H7 (cell line): ENCODE data around the gene CCDC51. TPM values are rescaled to one million over a fixed set of nuclear protein-coding genes. Genes with fewer than 3 reads are reported as not detected.

ENCODE experiments used
- DNase-seq: peaks from one replicate; pipeline ENCODE4 v3.0.0; 2012
- H3K27me3 ChIP-seq: 2 replicates; pipeline ENCODE4 v1.6.0; 2011; ENCODE audit warnings: mild to moderate bottlenecking, low read length; ENCODE audit not compliant: control insufficient read depth, insufficient read depth
- H3K36me3 ChIP-seq: replicated peaks from 2 replicates; pipeline ENCODE4 v1.5.1; 2011; ENCODE audit warnings: low read length; ENCODE audit not compliant: control insufficient read depth, insufficient read depth
- H3K4me3 ChIP-seq: 2 replicates; pipeline ENCODE4 v1.5.1; 2011; ENCODE audit warnings: low read depth, mild to moderate bottlenecking, control low read depth, low read length, moderate library complexity; ENCODE audit not compliant: insufficient read depth
- total RNA-seq: library from RNA; depleted of rRNA; stranded (reverse); fragments of >200 nt; shearing (Covaris generic); gene quantifications from 2 replicates; pipeline ENCODE4 v1.2.3, GENCODE V29; 2014

The CCDC51 gene
- total RNA-seq, 1 experiment from 2014 or later, result 51.4 TPM

DNA sequence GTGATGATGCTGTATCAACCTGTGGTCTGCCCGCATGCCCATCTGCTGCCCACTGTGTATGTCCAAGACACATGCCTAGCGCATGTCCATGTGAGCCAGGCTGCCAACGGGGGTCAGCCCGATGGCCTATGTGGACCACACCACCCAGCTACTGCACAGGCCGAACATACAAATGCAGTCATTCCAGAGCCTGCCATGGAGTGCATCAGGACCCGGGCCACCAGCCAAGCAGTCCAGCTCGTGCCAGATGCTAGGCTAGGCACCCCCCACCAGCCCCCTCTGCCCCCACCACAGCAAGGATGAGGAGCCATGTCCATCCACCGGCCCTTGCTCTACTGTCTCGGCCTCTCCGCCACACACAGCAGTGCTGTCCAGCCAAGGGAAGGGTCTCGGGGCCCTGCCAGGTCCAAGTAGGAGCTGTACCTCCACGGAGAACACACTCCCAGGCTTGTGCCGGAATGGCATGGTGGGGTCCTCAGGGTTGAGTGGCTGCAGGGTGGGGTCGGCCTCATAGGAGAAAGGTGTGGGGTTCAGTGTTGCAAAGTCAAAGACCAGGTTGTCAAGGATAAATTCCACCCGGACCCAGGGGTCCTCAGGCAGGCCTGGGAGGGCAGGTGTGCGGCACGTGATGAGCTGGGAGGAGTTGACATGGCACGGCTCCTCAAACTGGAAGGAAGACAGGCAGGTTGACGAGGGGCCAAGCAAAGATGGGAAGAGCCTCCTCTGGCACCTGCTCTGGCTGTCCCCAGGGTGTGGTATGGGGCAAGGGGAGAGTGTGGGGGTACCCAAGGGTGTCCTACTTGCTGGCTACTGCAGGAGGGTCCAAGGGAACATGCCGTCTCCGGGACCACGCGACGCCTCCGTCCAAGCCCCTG lies 25.3 kb downstream of the CCDC51 start:
- H3K4me3 ChIP-seq, result no peak overlapping the region
- peaks cover 64% of the 10 kb centered on the region for H3K36me3 ChIP-seq
- no peak for DNase-seq
- H3K27me3 ChIP-seq, result no peaks in the 10 kb centered on the region; the same call in 1 of the 2 replicates

DNA sequence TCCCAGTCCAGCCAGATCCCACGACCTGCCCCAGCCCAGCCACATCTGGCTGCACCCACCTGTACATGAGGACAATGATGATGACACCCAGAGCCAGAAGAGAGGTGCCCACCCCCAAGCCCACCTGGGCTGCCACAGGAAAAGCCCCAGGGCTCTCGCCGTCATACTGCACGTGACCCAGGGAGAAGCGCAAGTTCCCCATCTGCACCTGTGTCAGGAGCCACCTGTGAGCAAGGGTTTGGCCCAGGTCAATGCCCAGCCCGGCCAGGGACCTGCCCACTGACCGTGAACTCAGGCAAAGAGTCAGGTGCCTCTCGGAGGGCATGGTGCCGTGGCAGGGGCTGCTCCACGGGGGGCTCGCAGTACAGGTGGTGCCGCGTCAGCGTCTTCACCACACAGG lies 26.3 kb downstream of the CCDC51 start:
- DNase-seq, result no peak
- Histone ChIP-seq H3K27me3 (no peaks in the 10 kb centered on the region; the same call in 1 of the 2 replicates), H3K36me3 (peaks cover 69% of the 10 kb centered on the region), H3K4me3 (no peak overlapping the region)

DNA sequence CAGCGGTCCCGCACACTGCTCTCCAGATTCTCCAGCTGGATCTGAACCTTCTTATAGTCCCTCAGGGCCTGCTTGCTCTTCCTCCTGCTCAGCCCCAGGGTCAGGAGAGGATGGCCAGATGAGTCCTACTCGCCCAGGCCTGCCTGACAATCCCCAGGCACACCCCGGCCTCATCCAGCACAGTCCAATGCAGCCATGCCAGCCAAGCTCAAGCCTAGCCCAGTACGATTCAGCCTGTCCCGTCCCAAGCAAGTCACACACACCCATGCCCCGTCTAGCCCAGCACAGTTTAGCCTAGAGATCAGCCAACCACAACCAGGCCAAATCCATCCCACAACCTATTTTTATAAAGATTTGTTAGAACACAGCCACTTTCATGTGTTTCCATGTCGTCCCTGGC lies 26.8 kb downstream of the CCDC51 start:
- DNase-seq, result no peak
- H3K4me3 ChIP-seq, result no peak overlapping the region
- H3K27me3 ChIP-seq, result no peaks in the 10 kb centered on the region; the same call in 1 of the 2 replicates
- peaks cover 71% of the 10 kb centered on the region for H3K36me3 ChIP-seq

GRCh38 chr3:48412375-48413001 lies 27.4 kb downstream of the CCDC51 start:
- Histone ChIP-seq H3K27me3 (no peaks in the 10 kb centered on the region; the same call in 1 of the 2 replicates), H3K36me3 (peaks cover 71% of the 10 kb centered on the region), H3K4me3 (no peak overlapping the region)
- peak; percentile 39 for DNase-seq

DNA sequence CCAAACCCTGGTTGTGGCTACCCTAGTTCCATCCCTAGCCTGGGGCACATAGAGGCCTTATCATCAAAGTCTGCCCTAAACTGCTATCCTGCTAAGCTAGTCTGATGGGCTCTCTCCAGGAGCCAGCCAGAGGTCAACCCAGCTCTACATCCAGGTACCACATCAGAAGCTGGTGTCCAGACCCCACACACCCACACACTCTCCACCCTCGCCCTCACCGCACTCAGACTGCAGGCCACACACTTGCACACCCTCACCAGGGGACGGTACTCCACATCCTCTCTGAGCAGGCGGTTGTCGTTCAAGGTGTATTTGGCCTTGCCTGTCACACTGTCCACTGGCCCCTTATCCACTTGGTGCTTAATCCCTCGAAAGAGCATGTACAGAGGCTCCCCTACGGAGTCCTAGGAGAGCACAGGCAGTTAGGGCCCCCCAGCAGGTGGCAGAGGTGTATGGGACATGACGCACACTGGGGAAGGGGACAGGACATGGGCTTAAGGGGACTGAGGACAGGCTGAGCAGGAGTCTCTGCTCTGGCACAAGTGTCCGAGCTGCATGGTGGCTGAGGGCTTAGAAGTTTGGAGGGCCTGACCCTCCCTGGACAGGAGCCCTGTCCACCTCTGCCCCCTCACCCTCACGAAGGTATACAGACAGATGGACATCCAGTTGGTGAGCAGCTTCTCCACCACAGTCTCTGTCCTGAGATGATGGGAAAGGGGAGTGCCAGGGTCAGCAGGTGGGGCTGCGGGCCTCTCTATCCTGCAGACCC lies 28.1 kb downstream of the CCDC51 start:
- H3K36me3 ChIP-seq, result peaks cover 73% of the 10 kb centered on the region
- no peak overlapping the region for H3K4me3 ChIP-seq
- H3K27me3 ChIP-seq, result no peaks in the 10 kb centered on the region; the same call in 1 of the 2 replicates
- peak; percentile 37 for DNase-seq

- Histone ChIP-seq H3K4me3 (no peak overlapping the region), H3K27me3 (no peaks in the 10 kb centered on the region), H3K36me3 (peaks cover 77% of the 10 kb centered on the region)
- peak; percentile 27 for DNase-seq
These were observed 28.8 kb downstream of the CCDC51 start for GRCh38 chr3:48411041-48411588.

DNA sequence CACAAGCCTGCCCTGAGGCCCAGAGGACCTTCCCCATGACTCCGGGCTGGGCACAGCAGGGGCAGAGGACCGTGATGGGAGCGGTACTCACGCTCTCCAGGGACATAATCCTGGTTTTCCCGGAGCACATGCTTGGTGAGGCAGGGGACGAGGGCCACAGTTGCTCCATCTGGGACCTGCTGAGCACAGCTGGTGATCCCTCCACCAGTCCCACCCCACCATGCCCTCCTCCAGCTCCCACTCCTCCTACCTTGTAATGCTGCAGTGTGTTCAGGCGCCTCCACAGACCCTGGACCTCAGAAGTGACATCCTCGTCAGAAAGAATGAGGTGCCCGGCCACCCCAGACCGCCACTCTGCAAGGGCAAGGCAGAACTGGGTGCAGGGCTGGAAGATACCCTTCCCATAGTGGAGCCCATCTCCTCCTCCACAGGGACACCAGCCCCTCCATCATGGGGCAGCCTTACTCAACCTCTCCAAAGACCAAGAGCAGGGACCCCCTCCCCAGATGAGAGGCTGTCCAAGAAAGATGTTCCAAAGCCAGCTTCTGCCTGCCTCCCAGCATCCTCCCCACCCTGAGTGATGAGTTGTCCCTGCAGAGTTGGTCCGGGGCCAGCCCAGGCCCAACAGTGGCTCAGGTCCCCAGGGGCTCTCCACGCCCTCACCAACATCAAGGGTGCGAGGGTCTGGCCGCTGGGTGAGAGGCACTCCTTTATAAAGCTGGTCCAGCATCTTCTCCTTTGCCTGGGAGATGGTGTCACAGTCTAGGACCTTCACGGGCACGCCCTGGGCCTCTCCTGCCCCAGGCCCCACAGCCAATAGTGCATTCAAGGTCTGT lies 29.5 kb downstream of the CCDC51 start:
- no peaks in the 10 kb centered on the region for H3K27me3 ChIP-seq
- peaks cover 76% of the 10 kb centered on the region for H3K36me3 ChIP-seq
- peak; percentile 46 for DNase-seq
- H3K4me3 ChIP-seq, result no peak overlapping the region

DNA sequence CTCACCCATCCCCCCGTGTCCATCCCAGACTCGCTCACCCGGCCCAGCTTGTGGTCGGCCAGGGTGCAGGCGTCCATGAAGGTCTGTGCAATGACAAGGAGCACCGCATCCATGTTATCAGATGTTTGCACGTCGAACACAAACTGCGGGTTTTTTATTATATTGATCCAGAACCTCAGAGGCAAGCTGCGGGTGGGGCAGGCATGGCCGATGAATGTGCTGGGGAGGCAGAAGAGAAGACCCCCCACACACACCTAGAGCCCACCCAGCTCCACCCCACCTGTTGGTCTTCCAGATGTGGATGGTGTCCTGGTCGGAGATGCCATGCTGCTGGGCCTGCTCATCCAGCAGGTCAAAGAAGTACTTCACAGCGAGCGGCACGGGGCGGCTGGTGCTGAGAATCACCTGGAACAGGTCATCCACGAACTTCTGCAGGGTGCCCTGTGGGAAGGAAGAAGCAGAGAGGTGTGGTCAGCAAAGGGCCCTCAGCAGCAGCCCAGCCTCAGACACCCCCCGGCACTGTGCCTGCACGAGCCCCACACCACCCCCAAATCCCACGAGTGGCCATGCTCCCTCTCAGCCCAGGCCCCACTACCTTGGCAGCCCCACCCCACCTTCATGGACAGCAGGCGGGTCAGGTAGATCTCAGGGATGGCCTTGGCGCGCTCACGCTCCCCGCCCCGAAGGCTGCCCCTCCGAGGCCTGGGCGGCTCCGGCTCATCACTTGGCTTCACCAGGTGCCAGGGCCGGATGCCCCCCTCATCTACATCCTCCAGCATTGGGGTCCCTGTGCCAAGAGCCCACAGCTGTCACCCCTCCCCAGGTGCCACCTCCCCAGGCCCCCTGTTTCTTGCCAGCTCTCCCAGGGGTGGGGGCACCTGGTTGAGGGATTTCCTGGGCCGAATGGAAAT lies 30.4 kb downstream of the CCDC51 start:
- DNase-seq, result peak; percentile 50
- H3K36me3 ChIP-seq, result peaks cover 69% of the 10 kb centered on the region

GRCh38 chr3:48408823-48409281 lies 31.1 kb downstream of the CCDC51 start:
- Histone ChIP-seq H3K4me3 (no peak overlapping the region), H3K36me3 (peaks cover 69% of the 10 kb centered on the region), H3K27me3 (no peaks in the 10 kb centered on the region)
- peak; percentile 71 for DNase-seq

More for the DNA sequence above, 30.4 kb downstream of the CCDC51 start:
- Histone ChIP-seq H3K4me3 (no peak overlapping the region), H3K27me3 (no peaks in the 10 kb centered on the region)

DNA sequence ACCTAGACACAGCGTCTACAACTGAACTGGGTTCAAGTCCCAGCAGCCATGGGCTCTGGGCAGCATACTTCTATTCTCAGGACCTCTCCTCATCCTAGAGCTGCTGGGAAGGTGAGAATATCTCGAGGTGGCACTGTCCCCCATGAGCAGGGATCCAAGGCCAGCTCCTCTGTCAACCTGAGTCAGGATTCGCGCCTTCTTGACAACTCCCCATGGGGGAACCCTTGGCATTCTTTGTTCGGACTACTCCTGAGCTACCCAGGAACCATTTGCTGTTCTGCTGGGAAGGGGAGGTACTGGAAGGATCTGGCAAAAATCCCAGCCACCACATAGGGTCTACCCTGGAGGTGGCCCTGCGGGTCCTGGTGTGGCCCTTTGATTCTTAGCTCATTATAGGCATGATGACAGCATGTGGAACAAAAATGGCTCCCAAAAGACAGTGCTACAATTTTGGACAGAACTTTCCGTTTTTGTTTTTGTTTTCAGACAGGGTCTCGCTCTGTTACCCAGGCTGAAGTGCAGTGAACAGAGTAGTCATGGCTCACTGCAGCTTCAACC lies 32.3 kb downstream of the CCDC51 start:
- DNase-seq, result peak; percentile 35
- no peak overlapping the region for H3K4me3 ChIP-seq
- H3K36me3 ChIP-seq, result peaks cover 64% of the 10 kb centered on the region
- no peaks in the 10 kb centered on the region for H3K27me3 ChIP-seq

GRCh38 chr3:48406443-48407431 lies 33.2 kb downstream of the CCDC51 start:
- H3K27me3 ChIP-seq, result no peaks in the 10 kb centered on the region

GRCh38 chr3:48405971-48406370 lies 33.9 kb downstream of the CCDC51 start:
- Histone ChIP-seq H3K36me3 (peaks cover 50% of the 10 kb centered on the region), H3K4me3 (no peak overlapping the region), H3K27me3 (no peaks in the 10 kb centered on the region)
- DNase-seq, result peak; percentile 21

More at GRCh38 chr3:48406443-48407431, 33.2 kb downstream of the CCDC51 start:
- peak; percentile 32 for DNase-seq
- Histone ChIP-seq H3K4me3 (no peak overlapping the region), H3K36me3 (peaks cover 57% of the 10 kb centered on the region)
